SK-N-SH treated with all-trans-retinoic acid at 6 μM for 48 hours (cell line): Measurements from ENCODE around the gene TBC1D9.

ENCODE experiments used
- CSDC2 ChIP-seq: fragments of 250-450 bp; sonication (Bioruptor Pico); IDR thresholded peaks from 2 replicates; pipeline ENCODE4 v1.5.0; 2020; ENCODE audit warnings: mild to moderate bottlenecking, moderate library complexity
- ESRRG ChIP-seq: fragments of 250-450 bp; sonication (Bioruptor Pico); IDR thresholded peaks from 2 replicates; pipeline ENCODE4 v1.6.1; 2021; ENCODE audit warnings: mild to moderate bottlenecking
- GLIS3 ChIP-seq: fragments of 250-450 bp; sonication (Bioruptor Pico); IDR thresholded peaks from 2 replicates; pipeline ENCODE4 v1.5.0; 2020; ENCODE audit warnings: mild to moderate bottlenecking, moderate library complexity
- ZC3H10 ChIP-seq: fragments of 250-450 bp; sonication (Bioruptor Pico); IDR thresholded peaks from 2 replicates; pipeline ENCODE4 v1.5.1; 2021; ENCODE audit warnings: mild to moderate bottlenecking, moderate library complexity
- ZFP3 ChIP-seq: fragments of 250-450 bp; sonication (Bioruptor Pico); IDR thresholded peaks from 2 replicates; pipeline ENCODE4 v1.5.0; 2020; ENCODE audit warnings: mild to moderate bottlenecking, moderate library complexity
- ZFP30 ChIP-seq: fragments of 450-650 bp; formaldehyde crosslinking; IDR thresholded peaks from 2 replicates; pipeline ENCODE4 v1.5.0; 2022; ENCODE audit warnings: mild to moderate bottlenecking, moderate library complexity

DNA sequence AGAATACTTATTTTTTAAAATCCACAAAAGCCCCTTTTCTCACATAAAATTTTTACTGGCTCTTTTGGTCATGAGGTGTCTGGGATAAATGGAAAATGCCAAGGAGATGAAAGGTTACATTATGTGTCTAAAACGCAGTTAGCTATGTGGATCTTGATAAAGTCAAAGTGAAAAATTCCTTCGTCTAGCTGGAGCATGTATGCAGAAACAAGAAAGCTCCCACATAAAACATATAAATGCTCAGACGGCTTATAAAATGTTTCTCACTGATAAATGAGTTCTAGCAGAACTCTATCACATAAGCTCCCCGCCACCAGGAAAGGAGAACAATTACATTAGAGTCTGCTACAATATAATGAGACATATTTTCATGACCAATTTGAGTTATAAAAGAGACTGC lies 83.8 kb downstream of the TBC1D9 start:
- TF ChIP-seq CSDC2 (CRISPR knock-in tag), result no peak
- TF ChIP-seq ESRRG (CRISPR knock-in tag), result no peak
- TF ChIP-seq GLIS3, result no peak
- TF ChIP-seq ZC3H10 (CRISPR knock-in tag), result no peak
- no peak for TF ChIP-seq ZFP30 (CRISPR knock-in tag)
- TF ChIP-seq ZFP3 (CRISPR knock-in tag), result no peak
